Smooth muscle cell (in vitro differentiated cells): ENCODE measurements around the gene HOXB7. TPM values are rescaled to one million over a fixed set of nuclear protein-coding genes. Genes with fewer than 3 reads are reported as not detected.

Source experiments
- DNase-seq: peaks from one replicate; lab custom pipeline; 2025; ENCODE audit not compliant: unreplicated experiment; lab: John Stamatoyannopoulos, UW
- H2AFZ ChIP-seq: fragments of 200-600 bp; sonication (generic); 2 replicates; pipeline ENCODE4 v1.6.0; 2016; ENCODE audit warnings: antibody characterized with exemption, low read depth, mild to moderate bottlenecking
- H3F3A ChIP-seq: fragments of 200-600 bp; sonication (generic); 2 replicates; pipeline ENCODE4 v1.6.0; 2017; ENCODE audit warnings: antibody characterized with exemption, low read depth
- H3K27ac ChIP-seq: fragments of 200-600 bp; sonication (generic); 2 replicates; pipeline ENCODE4 v1.5.1; 2016; ENCODE audit warnings: low read depth, mild to moderate bottlenecking
- H3K27me3 ChIP-seq: fragments of 200-600 bp; sonication (generic); 2 replicates; pipeline ENCODE4 v1.6.1; 2016; ENCODE audit warnings: low read depth, mild to moderate bottlenecking
- H3K36me3 ChIP-seq: fragments of 200-600 bp; sonication (generic); 2 replicates; pipeline ENCODE4 v1.5.1; 2016; ENCODE audit warnings: low read depth
- H3K4me1 ChIP-seq: fragments of 200-600 bp; sonication (generic); 2 replicates; pipeline ENCODE4 v1.5.1; 2016; ENCODE audit warnings: low read depth
- H3K4me2 ChIP-seq: fragments of 200-600 bp; sonication (generic); 2 replicates; pipeline ENCODE4 v1.6.0; 2016; ENCODE audit warnings: mild to moderate bottlenecking
- H3K4me3 ChIP-seq: fragments of 200-600 bp; sonication (generic); 2 replicates; pipeline ENCODE4 v1.5.1; 2016; ENCODE audit warnings: mild to moderate bottlenecking
- H3K79me2 ChIP-seq: fragments of 200-600 bp; sonication (generic); 2 replicates; pipeline ENCODE4 v1.6.0; 2016; ENCODE audit warnings: low read depth, mild to moderate bottlenecking
- H3K9ac ChIP-seq: fragments of 200-600 bp; sonication (generic); 2 replicates; pipeline ENCODE4 v1.6.0; 2016; ENCODE audit warnings: low read depth
- H3K9me3 ChIP-seq: fragments of 200-600 bp; sonication (generic); replicated peaks from 2 replicates; pipeline ENCODE4 v1.5.1; 2016; ENCODE audit warnings: low read depth
- H4K20me1 ChIP-seq: fragments of 200-600 bp; sonication (generic); 2 replicates; pipeline ENCODE4 v1.6.0; 2016; ENCODE audit warnings: low read depth
- WGBS: methylation state at CpG from one replicate; pipeline ENCODE4 v1.1.7; 2016; ENCODE audit warnings: low lambda C conversion rate; 5-methylcytosine and 5-hydroxymethylcytosine counted together
- polyA plus RNA-seq: library from polyadenylated mRNA; unstranded; fragments of >200 nt; fragmentation: Nextera tagmentation; extraction: Ambion mirVana; gene quantifications from 2 replicates; pipeline ENCODE4 v1.2.1, GENCODE V29; 2016
- total RNA-seq: library from RNA; depleted of rRNA; stranded (reverse); fragments of >200 nt; gene quantifications from 2 replicates; pipeline ENCODE4 v1.2.3, GENCODE V29; 2014
- TF ChIP-seq, protein P1 (sequence below): fragments of 200-600 bp; sonication (generic); IDR thresholded peaks from 2 replicates; pipeline ENCODE4 v1.5.1; 2017; ENCODE audit warnings: borderline replicate concordance, mild to moderate bottlenecking, antibody characterized with exemption; ENCODE audit not compliant: insufficient read depth, poor library complexity, severe bottlenecking

HOXB7 gene
- total and polyA plus RNA-seq, 2 experiments from 2014 or later: 16.1 to 29.7 TPM

GRCh38 chr17:48628649-48629410, 18.0 kb upstream of the HOXB7 start:
- Histone ChIP-seq H3K27me3 (peaks cover 87% of the 10 kb centered on the region), H4K20me1 (peaks cover 34% of the 10 kb centered on the region), H3F3A (peaks cover 10% of the 10 kb centered on the region), H3K9me3 (no peaks in the 10 kb centered on the region), H3K4me3 (no peak overlapping the region), H3K4me1 (peaks cover 6% of the 10 kb centered on the region), H2AFZ (no peak overlapping the region), H3K36me3 (no peaks in the 10 kb centered on the region), H3K79me2 (peaks cover 23% of the 10 kb centered on the region), H3K4me2 (no peak overlapping the region), H3K9ac (no peak overlapping the region), H3K27ac (no peak overlapping the region)
- DNase-seq: no peak
- TF ChIP-seq, protein P1, sequence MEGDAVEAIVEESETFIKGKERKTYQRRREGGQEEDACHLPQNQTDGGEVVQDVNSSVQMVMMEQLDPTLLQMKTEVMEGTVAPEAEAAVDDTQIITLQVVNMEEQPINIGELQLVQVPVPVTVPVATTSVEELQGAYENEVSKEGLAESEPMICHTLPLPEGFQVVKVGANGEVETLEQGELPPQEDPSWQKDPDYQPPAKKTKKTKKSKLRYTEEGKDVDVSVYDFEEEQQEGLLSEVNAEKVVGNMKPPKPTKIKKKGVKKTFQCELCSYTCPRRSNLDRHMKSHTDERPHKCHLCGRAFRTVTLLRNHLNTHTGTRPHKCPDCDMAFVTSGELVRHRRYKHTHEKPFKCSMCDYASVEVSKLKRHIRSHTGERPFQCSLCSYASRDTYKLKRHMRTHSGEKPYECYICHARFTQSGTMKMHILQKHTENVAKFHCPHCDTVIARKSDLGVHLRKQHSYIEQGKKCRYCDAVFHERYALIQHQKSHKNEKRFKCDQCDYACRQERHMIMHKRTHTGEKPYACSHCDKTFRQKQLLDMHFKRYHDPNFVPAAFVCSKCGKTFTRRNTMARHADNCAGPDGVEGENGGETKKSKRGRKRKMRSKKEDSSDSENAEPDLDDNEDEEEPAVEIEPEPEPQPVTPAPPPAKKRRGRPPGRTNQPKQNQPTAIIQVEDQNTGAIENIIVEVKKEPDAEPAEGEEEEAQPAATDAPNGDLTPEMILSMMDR: no peak
- 47% methylated on average over 5 of the region's 5 CpGs for WGBS

GRCh38 chr17:48627623-48628521, 17.1 kb upstream of the HOXB7 start:
- no peak overlapping the region for H3K9ac ChIP-seq
- peak overlapping the region; percentile 99 for H3K4me2 ChIP-seq
- H3K4me3 ChIP-seq: no peak overlapping the region
- no peak overlapping the region for H2AFZ ChIP-seq
- TF ChIP-seq, protein P1: no peak
- peaks cover 6% of the 10 kb centered on the region for H3K4me1 ChIP-seq
- H3K9me3 ChIP-seq: no peaks in the 10 kb centered on the region
- H3K27me3 ChIP-seq: peaks cover 91% of the 10 kb centered on the region
- peaks cover 39% of the 10 kb centered on the region for H4K20me1 ChIP-seq
- no peaks in the 10 kb centered on the region for H3K36me3 ChIP-seq
- 43% methylated on average over 27 of the region's 27 CpGs for WGBS
- H3K79me2 ChIP-seq: peaks cover 30% of the 10 kb centered on the region
- H3F3A ChIP-seq: peaks cover 7% of the 10 kb centered on the region
- DNase-seq: no peak
- H3K27ac ChIP-seq: no peak overlapping the region

DNA sequence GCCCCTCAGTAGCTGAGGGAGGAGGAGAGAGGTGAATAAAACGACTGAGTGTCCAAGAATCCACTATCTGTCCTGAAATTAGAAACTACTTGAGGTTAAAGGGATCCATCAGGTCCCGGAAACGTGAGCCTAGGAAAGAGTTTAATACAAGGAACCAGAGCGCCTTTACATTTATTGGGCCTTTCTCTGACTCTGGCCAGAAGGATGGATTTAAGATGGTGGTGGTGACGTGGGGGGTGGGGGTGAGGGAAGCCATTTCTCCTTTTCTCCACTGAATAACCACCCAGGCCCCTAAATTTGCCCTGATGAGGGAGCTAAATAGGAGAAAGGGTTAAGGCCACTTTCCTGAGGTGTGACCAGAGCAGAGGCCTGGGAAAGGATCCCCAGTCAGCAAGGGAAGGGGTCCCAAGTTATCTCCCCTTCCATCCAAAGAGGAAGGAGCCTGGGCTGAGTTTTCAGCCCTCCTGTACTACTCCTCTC, 16.3 kb upstream of the HOXB7 start:
- TF ChIP-seq, protein P1: no peak
- H3K27me3 ChIP-seq: peaks cover 91% of the 10 kb centered on the region
- peak overlapping the region; percentile 51 for H3K9ac ChIP-seq
- no peak for DNase-seq
- peak overlapping the region; percentile 78 for H3K4me3 ChIP-seq
- WGBS: 12% methylated on average over 5 of the region's 5 CpGs
- peak overlapping the region; percentile 71 for H3K27ac ChIP-seq
- peaks cover 43% of the 10 kb centered on the region for H4K20me1 ChIP-seq
- peaks cover 32% of the 10 kb centered on the region for H3K79me2 ChIP-seq
- H3K4me1 ChIP-seq: peaks cover 6% of the 10 kb centered on the region
- H3K9me3 ChIP-seq: no peaks in the 10 kb centered on the region
- no peaks in the 10 kb centered on the region for H3F3A ChIP-seq
- no peaks in the 10 kb centered on the region for H3K36me3 ChIP-seq
- H2AFZ ChIP-seq: no peak overlapping the region
- H3K4me2 ChIP-seq: peak overlapping the region; percentile 99
